Measurements from ENCODE around the gene WDR4.

DNA sequence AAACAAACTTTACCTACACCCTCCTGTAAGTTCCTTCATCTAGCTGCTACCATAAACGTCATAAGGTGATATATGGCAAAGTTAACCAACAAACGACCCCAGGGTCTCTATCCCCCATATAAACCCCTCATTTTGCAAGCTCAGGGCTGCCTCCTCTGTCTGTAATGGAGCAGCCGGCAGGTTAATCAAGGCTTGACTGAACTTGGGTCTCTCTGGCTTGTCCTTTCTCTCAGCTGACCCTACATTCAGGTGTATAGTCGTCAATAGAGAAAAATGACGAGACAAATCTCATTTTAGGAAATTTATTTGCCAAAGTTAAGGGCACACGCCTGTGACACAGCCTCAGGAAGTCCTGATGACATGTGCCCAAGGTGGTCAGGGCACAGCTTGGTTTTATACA, 67.4 kb downstream of the WDR4 start:
- TF ChIP-seq, protein P1, sequence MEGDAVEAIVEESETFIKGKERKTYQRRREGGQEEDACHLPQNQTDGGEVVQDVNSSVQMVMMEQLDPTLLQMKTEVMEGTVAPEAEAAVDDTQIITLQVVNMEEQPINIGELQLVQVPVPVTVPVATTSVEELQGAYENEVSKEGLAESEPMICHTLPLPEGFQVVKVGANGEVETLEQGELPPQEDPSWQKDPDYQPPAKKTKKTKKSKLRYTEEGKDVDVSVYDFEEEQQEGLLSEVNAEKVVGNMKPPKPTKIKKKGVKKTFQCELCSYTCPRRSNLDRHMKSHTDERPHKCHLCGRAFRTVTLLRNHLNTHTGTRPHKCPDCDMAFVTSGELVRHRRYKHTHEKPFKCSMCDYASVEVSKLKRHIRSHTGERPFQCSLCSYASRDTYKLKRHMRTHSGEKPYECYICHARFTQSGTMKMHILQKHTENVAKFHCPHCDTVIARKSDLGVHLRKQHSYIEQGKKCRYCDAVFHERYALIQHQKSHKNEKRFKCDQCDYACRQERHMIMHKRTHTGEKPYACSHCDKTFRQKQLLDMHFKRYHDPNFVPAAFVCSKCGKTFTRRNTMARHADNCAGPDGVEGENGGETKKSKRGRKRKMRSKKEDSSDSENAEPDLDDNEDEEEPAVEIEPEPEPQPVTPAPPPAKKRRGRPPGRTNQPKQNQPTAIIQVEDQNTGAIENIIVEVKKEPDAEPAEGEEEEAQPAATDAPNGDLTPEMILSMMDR (conservative IDR thresholded peaks at IDR 0.05; ENCODE audit: low read depth, low read length), result no peak
- TF ChIP-seq EZH2 (IDR thresholded peaks at IDR 0.05; ENCODE audit: borderline replicate concordance, low read depth, low read length, poor library complexity, severe bottlenecking), result no peak
